GM21360 (cell line): Measurements from ENCODE around the gene HACD3.
"Not testable (repeated sequence)": the region's sequence is repeated elsewhere in the genome, so short reads cannot be mapped to it uniquely, and the experiment has no call there.

Experiments used
- ATAC-seq: cut with Tn5 transposase; IDR thresholded peaks from one replicate; pipeline ENCODE4 v1.9.1; 2021; ENCODE audit warnings: mild to moderate bottlenecking, moderate library complexity; ENCODE audit not compliant: unreplicated experiment

Gene HACD3

DNA sequence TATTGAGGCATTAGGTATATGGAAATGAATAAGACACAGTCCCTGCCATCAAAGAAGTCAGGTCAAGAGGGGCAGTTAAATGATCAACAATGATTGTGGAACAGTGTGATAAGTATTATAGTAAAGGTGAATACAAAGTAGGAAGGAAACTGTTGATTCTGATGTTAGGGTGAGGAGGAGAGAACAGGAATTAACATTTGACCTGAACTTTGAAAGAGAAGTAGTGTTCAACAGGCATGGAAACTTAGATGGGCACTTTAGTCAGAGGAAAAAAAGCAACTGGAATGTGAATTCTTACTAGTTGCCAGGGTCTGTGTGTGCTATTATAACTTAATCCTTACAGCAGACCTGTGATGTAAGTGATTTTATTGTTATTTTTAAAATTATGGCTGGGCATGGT, 17.6 kb downstream of the HACD3 start:
- ATAC-seq, result no peak

DNA sequence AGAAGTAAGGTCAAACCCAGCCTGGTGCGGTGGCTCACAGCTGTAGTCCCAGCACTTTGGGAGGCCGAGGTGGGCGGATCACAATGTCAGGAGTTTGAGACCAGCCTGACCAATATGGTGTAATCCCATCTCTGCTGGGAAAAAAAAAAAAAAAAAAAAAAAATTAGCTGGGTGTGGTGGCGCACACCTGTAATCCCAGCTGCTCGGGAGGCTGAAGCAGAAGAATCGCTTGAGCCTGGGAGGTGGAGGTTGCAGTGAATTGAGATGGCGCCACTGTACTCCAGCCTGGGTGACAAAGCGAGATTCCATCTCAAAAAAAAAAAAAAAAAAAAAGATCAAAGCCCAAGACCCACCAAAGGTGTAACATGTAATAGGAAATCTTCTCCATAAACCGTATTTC, 19.0 kb downstream of the HACD3 start:
- not testable (repeated sequence) for ATAC-seq

DNA sequence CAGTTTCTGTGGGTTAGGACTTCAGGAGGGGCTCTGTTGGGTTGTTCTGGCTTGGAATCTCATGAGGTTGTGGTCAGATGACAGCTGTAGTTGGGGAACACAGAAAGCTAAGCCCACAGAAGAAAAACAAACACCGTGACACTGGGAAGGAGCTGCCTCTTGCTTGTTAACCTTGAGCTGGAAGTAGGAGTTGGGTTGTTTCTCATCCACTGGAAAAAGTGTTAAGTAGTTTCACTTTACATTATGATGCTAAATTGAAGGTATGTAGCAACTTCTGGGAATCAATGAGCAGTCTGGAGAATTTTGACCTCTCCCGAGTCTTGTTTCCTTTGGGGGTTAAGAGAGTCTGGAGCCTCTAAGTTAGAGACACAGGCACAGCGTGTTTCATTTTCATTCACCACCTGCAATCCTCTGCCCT, 20.4 kb downstream of the HACD3 start:
- no peak for ATAC-seq

DNA sequence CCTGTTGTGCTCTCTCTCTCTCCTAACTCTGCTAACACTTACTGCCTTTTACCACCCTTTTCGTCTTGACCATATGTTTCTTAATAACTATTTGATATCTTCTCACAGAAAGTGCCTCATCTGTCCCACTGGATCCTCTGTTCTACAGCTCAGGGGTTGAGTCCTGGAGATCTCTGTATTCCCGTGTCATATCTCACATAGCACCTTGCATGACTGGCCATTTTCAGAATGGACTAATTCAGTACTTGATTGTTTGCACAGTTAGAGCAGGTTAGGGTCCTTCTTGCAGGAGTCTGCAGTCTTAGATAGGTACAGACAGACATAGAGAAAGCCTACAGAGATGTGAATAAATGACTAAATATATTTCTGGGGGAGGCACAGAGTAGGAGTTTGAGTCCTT, 20.9 kb downstream of the HACD3 start:
- no peak for ATAC-seq

DNA sequence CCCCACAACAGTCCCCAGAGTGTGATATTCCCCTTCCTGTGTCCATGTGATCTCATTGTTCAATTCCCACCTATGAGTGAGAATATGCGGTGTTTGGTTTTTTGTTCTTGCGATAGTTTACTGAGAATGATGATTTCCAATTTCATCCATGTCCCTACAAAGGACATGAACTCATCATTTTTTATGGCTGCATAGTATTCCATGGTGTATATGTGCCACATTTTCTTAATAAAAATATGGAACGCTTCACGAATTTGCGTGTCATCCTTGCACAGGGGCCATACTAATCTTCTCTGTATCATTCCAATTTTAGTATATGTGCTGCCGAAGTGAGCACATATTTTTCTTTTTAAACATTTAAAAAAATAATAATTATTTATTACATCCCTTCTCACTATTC, 22.6 kb downstream of the HACD3 start:
- not testable (repeated sequence) for ATAC-seq

DNA sequence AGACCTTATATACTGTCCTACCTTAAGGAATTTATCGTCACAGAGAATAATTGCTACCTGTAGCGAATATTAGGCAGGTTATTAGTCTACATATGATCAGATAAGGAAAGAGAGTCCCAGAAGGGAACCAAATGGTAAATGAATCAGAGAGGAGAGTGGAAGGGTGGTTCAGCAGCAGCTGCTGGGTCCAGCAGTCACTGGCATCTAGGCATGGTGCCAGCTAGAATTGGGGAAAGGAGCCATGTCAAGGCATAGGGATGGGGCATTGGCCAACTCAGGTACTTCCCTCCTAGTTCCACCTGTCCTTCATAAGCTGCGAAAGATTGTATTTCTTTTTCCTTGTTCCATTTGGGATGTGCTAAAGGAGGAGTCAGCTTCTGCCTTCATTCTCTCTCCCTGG, 23.4 kb downstream of the HACD3 start:
- no peak for ATAC-seq

DNA sequence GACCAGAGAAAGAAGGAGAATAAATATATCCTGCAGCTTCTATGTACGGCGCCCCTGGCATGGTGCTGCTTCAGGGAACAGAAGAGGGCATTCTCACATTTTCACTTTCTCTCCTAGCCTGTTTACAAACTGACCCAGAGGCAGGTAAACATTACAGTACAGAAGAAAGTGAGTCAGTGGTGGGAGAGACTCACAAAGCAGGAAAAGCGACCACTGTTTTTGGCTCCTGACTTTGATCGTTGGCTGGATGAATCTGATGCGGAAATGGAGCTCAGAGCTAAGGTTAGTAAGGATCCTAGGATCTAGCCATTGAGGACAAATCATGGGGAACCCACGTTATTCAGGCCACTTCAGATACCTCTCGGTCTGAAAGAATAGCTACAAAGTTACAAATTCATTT, 26.4 kb downstream of the HACD3 start:
- no peak for ATAC-seq

DNA sequence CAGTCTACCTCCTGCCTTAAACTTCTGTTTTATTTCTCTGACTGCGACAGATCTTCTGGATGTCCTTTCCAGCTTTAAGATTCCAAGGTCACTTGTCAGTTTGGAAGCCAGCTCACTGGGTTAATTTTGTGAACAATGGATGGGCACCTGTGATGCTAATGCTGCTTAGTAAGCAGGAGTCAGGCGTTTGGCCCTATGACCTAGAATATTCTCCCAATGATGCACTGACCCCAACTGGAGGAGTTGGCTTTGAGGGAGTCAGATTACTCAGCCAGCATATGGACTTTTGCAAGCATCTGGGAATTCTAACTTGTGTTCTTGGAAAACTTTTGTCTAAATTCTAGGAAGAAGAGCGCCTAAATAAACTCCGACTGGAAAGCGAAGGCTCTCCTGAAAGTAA, 28.1 kb downstream of the HACD3 start:
- ATAC-seq, result no peak

DNA sequence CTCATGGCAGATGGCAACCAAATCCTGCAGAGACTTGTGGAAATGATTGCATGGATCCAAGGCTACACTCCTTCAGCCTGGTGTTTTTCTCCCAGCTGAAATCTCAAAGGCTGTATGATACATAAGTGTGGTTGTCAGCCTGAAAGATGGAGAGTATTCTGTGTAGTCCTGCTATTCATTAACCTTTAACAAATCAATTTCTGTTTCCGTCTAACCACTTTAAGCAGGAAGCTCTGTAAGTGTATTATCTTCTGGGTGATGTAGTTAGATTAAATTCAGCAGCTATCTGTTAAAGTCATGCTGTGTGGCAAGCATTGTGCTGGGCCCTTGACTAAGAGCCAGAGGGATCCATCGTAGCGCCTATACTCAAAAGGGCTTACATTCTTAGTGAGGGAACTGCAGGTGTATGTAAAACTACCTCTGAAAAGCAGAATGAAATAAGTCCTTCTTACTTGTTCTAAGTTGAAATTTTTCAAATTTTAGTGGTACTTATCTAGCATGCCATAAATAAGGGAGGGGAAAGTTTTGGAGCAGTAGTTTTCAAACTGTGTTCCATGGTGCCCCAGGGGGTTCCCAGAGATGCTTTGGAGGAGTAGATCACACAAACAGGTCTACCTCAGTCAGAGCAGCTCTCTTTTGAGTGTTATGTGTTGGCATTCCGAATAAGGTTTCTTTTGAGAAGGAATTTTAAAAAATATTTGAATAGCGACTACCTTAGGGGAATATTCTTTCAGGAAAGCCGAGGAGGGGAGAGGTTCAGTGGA, 28.9 kb downstream of the HACD3 start:
- ATAC-seq, result no peak

DNA sequence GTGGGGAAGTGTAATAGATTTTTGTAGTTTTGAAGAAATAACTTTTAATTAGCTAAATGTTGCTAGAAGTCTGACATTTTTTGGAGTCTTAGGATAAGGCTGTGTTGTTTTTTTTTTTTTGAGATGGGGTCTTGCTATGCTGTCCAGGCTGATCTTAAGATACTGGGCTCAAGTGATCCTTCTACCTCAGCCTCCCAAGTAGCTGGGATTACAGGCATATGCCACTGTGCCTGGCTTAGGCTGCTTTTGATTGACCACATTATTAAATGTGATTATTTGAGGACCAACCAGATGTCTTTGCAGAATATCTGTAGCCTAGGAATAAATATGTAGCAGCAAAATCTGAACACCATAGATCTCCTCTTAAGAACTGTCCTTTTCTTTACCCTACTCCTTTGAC, 29.7 kb downstream of the HACD3 start:
- ATAC-seq, result no peak

DNA sequence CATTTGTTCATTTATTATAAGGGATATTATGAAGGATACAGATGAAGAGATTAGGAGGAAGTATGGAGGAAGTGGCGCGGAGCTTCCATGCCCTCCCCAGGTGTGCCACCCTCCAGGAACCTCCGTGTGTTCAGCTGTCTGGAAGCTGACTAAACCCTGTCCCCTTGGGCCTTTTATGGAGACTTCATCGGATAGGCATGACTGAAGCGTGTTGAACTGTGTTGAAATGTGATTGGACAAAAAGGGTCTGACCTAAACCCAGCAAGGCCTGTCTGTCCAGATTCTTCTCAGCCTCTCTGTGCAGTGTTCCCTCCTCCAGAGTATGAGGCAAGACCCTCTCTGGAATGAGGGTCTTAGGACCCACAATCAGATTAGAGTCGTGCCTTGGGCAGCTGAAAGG, 31.7 kb downstream of the HACD3 start:
- ATAC-seq, result no peak

DNA sequence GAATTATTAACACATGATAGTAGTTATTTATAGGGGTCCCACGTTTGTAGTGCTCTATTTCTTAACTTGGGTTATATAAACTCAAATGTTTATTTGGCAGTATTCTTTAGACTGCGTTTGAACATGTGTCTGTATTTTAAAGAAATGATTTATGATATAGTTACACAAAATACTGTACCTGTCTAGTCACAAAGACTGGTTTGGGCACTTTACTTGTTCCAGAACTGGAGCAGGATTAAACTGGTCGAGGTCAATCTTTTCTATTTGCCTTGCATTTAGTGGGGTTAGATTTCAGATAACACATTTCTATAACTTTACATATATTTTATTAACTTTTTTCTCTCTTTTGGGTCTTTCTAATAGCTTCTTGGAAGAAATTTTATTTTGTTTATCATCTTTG, 39.5 kb downstream of the HACD3 start:
- ATAC-seq, result no peak

DNA sequence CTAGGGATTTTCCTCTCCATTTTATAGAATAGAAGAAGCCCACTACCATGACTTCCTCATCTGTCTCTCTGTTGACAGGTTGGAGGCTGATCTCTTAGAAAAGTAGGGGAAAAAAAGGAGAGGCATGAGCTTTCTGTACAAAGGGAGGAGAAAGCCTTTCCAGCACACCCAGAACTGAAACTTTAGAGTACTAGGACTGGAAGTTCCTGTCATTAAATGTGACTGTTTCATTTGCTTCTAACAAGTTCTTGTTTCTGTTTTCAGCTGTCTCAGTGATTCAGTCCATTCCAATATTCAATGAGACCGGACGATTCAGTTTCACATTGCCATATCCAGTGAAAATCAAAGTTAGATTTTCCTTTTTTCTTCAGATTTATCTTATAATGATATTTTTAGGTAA, 41.7 kb downstream of the HACD3 start:
- no peak for ATAC-seq

DNA sequence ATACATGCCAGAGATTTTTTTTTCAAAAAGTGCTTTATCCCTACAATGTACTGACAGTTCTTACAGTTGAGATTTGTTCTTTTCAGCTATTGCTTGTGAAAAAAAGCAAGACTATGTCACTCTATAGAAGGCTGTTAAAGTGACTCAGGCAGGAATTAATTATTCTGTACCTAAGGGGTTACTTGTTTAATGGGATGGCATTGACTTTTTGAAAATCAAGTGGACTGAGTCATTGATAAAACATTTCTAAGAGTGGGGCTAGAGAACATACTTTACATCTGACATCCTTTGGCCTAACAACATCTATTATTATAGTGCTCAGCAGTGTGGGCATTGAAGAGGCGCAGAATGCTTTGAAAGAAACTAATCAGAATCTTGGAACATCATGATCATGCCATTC, 46.4 kb downstream of the HACD3 start:
- no peak for ATAC-seq

DNA sequence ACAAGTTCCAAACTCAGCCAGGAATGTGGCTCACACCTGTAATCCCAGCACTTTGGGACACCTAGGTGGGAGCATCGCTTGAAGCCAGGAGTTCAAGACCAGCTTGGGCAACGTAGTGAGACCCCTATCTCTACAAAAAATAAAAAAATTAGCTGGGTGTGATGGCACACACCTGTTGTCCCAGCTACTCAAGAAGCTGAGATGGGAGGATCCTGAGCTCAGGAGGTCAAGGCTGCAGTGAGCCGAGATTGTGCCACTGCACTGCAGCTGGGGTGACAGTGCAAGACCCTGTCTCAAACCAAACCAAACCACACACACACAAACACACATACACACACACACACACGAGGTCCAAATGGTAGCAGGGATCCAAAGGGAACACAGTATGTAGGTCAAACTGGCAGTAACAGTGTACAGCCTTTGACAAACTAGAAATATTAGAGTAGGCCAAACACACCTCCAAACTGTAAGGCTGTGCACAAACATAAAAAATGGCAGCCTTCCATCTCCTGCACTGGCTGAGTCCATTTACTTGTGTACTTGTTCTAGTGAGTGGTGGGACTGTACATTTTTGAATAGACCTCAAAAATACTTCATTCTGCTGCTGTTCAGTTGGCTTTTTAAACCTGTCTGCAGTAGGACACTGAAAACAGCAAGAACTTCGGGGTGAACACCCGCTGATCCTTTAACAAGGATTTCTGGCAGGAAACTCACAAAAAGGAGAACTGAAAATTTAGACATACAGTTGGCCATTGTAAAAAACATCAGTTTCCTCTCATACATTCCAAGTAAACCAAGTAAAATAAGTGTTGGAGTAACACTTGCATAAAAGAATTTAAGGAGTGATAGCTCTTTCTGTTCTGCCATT, 47.1 kb downstream of the HACD3 start:
- ATAC-seq, result no peak

DNA sequence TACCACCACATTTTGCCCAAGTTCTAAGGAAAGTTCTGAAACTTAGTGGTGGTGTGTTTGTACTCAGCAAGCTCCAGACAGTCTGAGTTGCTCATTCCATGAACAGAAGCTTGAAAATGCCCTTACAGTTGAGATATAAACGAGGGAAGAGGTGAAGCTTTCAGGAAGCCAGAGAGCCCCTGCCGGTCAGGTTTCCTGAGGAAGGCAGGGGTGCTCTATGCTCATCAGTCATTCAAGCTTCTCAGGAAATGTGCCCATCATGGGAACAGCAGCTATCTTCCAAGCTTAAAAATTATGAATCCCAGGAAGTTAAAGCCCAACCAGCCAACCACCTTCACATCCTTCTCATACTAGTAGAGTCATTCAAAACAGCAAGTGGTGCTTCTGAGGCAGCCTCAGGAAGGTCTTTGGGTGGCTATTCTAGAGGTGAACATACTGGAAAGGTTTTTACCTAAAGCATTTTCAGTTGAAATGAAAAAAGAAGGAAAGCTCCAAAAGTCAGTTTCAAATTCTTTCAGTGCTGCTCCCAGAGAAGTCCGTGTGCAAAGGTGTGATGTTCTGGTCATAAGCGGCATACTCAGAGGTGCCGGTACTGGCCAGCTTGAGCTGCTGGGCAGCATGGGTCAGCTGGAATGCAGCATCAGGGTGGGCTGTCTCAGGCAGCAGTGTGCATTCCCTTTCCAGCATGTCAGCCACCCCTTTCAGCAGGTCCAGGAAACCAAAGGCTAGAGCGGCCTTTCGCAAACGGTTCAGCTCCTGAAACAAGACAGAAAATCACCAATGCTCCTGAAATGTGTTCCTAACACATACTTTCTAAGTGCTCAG, 48.9 kb downstream of the HACD3 start:
- ATAC-seq, result no peak

DNA sequence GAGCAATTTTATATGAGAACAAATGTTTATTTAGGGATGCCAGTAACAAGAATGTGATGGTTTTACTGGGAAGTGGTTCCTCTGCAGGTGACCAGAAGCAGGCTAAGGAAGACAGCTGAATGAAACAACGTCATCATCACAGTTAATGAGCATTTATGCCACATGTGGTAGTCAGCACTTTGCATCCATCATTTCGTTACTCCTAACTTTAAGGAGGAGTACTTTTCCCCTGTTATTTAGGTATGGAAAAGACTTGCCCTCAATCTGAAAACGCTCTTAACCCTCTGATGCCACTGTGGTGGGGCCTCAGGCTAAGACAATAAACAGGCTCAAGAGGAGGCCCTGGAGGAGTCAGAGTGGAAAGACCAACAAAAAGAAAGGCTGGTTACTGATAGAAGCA, 49.5 kb downstream of the HACD3 start:
- ATAC-seq, result no peak

DNA sequence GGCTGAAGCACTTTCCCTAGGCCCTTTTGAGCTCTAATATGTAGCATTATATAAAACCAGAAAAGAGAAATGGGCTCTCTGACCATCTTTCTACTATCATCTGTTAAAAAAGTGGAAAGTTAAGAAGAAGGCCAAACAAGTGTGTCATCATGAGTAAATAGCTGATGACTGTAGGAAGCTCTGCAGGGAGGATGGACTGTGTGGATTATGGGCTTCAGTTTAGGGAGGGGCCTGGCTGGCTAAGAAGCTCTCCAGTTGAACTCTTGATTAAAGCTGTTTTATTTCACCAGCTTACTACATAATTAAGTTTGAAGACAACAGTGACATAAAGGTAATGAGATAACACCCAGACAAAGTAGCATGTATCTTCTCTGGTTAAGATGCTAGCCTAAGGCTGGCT, 50.0 kb downstream of the HACD3 start:
- no peak for ATAC-seq

DNA sequence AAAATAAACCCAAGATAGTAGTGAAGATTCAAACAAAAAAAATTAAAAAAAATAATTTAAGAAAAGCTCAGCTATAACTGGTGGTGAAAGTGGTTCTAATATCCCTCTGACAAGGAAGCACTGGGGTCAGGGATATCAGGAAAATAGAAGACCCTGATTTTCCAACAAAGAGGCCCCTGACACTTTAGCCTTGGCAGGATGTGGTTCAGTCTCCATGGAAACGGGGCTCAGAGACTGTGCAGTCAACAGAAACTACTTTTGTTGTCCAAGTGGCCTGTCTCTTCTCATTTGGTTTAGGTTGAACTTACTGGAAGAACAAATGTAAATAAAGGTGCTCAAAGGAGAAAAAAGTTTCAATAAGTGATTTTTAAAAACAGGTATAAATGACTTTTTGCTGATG, 53.4 kb downstream of the HACD3 start:
- no peak for ATAC-seq

DNA sequence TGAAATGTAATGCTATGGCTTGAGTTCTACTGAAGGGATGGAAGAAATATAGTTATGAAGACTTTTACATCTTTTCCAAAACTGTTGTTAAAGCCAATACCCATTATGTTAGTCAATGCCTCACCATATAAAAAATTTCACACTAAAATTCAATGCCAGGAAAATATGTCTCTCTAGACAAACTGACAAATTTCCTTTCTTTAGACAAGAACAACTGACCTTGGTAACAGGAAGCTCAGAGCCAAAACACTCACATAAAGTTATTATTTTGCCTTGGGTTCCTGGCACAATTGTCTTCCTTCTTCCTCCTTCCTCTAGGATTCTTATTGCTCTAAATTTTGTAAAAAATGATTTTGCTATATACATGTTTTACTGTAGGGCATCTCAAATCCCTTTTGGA, 54.0 kb downstream of the HACD3 start:
- ATAC-seq, result no peak

DNA sequence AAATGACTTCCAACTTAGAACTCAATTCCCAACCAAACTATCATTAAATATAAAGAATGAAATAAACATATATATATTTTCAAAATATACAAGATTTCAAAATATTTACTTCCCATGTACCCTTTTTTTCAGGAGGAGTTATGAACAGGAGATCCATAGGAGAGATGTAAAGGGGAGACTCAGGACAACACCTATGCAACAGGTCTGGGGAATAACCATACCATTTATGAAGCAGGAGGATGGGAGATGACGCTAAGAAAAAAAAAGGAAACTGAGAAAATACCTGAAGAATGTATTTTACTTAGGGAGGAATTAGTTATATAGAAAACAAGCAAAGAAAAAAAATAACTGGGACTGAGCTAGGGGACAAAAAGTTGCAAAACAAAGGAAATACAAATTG, 56.8 kb downstream of the HACD3 start:
- no peak for ATAC-seq

DNA sequence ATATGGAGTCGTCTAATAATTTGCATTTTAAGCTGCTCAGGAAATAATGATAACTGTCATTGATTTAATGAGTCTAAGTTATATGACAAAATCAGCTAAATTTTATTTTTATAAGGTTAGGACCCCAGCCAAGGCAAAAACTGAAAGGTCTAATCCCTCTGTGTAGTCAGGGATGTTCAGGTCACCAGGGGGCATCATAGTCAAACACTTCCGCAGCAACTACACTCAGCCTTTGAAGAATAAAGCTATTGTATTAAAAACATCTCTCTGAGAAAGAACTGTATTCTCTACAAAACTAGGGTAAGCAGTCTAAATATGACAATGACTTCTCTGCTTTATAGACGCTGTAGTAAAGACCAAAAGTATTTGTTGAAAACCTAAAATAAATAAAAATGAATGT, 65.7 kb downstream of the HACD3 start:
- ATAC-seq, result no peak
